Measurements from ENCODE around the gene AOPEP.

Gene AOPEP

DNA sequence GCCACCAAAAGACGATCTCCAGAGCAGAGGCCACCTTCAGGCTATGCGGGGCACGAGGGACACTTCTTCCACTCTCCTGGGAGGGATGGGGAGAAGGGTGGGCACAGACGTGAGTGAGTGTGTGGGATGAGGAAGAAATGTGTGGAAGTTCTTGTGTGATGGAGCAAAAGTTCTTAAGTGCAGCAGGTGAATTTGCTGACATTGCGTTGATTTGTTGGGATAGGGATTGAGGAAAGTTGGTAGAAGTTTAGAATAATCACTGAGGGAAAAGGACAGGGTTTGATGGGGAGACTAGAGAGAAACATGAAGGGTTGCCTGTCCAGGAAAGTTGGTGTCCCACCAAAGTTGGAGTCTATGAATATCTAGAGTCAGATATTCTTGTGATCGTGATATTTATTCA, 2.2 kb downstream of the AOPEP start:
- no peak for DNase-seq
- Histone ChIP-seq H3K9me3 (ENCODE audit: control extremely low read depth in 1 of 5, control insufficient read depth in 4 of 5, insufficient read depth in 2 of 5, low read depth in 1 of 5, low read length in 4 of 5) (no peaks in the 10 kb centered on the region), H3K4me3 (ENCODE audit: control insufficient read depth in 1 of 7, extremely low read depth in 1 of 7, insufficient read depth in 4 of 7, low read depth in 2 of 7, low read length in 6 of 7) (no peak overlapping the region), H3K27me3 (replicated peaks in 2 of 5; ENCODE audit: control insufficient read depth in 4 of 5, insufficient read depth in 5 of 5, low read length in 4 of 5) (no peaks in the 10 kb centered on the region), H3K4me1 (ENCODE audit: control extremely low read depth in 1 of 4, control insufficient read depth in 4 of 4, insufficient read depth in 4 of 4, low read length in 3 of 4) (peaks cover 5 to 17% (median 9%) of the 10 kb centered on the region in 4 experiments), H3K36me3 (ENCODE audit: control insufficient read depth in 4 of 4, insufficient read depth in 4 of 4, low read length in 3 of 4) (no peaks in the 10 kb centered on the region), H3K27ac (ENCODE audit: insufficient read depth in 1 of 2, low read depth in 1 of 2, low read length in 2 of 2, poor library complexity in 1 of 2, severe bottlenecking in 2 of 2) (no peak overlapping the region)
- 94% methylated on average over 6 of the region's 6 CpGs for WGBS (ENCODE audit: insufficient coverage)
- ChIA-PET POLR2A (no interaction called here), CTCF (no interaction called here)

DNA sequence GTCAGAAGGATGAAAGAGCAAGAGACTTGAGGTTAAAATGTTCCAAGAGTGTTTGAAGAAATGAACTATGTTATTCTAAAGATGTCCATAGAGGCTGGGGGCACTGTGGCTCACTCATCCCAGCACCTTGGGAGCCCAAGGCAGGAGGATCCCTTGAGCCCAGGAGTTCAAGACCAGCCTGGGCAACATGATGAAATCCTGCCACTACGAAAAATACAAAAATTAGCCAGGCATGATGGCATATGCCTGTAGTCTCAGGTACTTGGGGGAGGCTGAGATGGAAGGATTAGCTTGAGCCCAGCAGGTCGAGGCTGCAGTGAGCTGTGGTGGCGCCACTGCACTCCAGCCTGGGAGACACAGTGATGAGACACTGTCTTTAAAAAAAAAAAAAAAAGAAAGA, 2.7 kb downstream of the AOPEP start:
- H3K27ac ChIP-seq (ENCODE audit: insufficient read depth in 1 of 2, low read depth in 1 of 2, low read length in 2 of 2, poor library complexity in 1 of 2, severe bottlenecking in 2 of 2): no peak overlapping the region
- no peaks in the 10 kb centered on the region for H3K9me3 ChIP-seq (ENCODE audit: control extremely low read depth in 1 of 5, control insufficient read depth in 4 of 5, insufficient read depth in 2 of 5, low read depth in 1 of 5, low read length in 4 of 5)
- H3K4me1 ChIP-seq (ENCODE audit: control extremely low read depth in 1 of 4, control insufficient read depth in 4 of 4, insufficient read depth in 4 of 4, low read length in 3 of 4): peaks cover 5 to 17% (median 13%) of the 10 kb centered on the region in 4 experiments
- WGBS (ENCODE audit: insufficient coverage): 100% methylated on average over 2 of the region's 3 CpGs
- no peaks in the 10 kb centered on the region for H3K36me3 ChIP-seq (ENCODE audit: control insufficient read depth in 4 of 4, insufficient read depth in 4 of 4, low read length in 3 of 4)
- H3K4me3 ChIP-seq (ENCODE audit: control insufficient read depth in 1 of 7, extremely low read depth in 1 of 7, insufficient read depth in 4 of 7, low read depth in 2 of 7, low read length in 6 of 7): no peak overlapping the region
- DNase-seq: no peak
- ChIA-PET CTCF (no interaction called here), POLR2A (no interaction called here)
- H3K27me3 ChIP-seq (replicated peaks in 2 of 5; ENCODE audit: control insufficient read depth in 4 of 5, insufficient read depth in 5 of 5, low read length in 4 of 5): no peaks in the 10 kb centered on the region

DNA sequence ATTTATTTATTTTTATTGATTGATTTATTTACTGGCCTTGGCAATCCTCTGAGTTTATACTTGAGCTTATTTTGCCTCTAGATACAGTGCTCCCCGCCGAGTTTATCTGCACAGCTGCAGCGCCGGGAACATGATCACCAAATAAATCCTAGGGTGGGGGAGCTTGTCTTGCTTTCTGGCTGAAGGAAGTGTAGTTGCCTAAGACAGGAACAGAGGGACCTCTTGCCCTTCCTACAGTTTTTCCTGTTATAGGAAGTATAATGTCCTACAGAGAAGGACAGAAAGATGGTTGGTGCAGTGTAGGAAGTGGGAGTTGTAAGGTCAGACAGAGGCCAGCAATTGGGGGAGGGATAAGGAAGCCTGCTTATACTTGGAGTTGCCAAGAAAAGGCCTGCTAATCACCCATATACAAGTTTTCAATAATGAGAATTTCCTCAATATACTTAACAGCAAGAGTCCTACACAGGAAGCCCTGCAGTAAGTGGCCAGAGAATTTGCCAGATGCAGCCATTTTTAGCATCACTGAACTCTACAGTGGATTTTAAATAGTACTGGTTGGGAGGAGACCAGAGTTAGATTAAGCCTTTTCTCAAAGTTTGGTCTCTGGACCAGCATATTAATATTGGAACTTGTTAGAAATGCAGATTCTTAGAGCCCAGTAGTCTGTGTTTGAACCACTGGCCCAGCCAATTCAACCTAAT, 7.7 kb downstream of the AOPEP start:
- Histone ChIP-seq H3K27me3 (replicated peaks in 2 of 5; ENCODE audit: control insufficient read depth in 4 of 5, insufficient read depth in 5 of 5, low read length in 4 of 5) (no peaks in the 10 kb centered on the region), H3K4me1 (ENCODE audit: control extremely low read depth in 1 of 4, control insufficient read depth in 4 of 4, insufficient read depth in 4 of 4, low read length in 3 of 4) (peaks cover 0 to 6% (median 2%) of the 10 kb centered on the region in 4 experiments), H3K36me3 (ENCODE audit: control insufficient read depth in 4 of 4, insufficient read depth in 4 of 4, low read length in 3 of 4) (peaks cover 0 to 2% (median under 1%) of the 10 kb centered on the region in 4 experiments), H3K9me3 (ENCODE audit: control extremely low read depth in 1 of 5, control insufficient read depth in 4 of 5, insufficient read depth in 2 of 5, low read depth in 1 of 5, low read length in 4 of 5) (no peaks in the 10 kb centered on the region), H3K4me3 (ENCODE audit: control insufficient read depth in 1 of 7, extremely low read depth in 1 of 7, insufficient read depth in 4 of 7, low read depth in 2 of 7, low read length in 6 of 7) (no peak overlapping the region), H3K27ac (ENCODE audit: insufficient read depth in 1 of 2, low read depth in 1 of 2, low read length in 2 of 2, poor library complexity in 1 of 2, severe bottlenecking in 2 of 2) (no peak overlapping the region)
- ChIA-PET POLR2A (no interaction called here), CTCF (interaction anchor here (0.8 kb wide), 1 partner anchor 398 kb away, joined by 3 read pairs; no protein-coding TSS in a partner anchor)
- no CpG with 5 or more reads among the region's 4 CpGs for WGBS (ENCODE audit: insufficient coverage)
- no peak for DNase-seq

DNA sequence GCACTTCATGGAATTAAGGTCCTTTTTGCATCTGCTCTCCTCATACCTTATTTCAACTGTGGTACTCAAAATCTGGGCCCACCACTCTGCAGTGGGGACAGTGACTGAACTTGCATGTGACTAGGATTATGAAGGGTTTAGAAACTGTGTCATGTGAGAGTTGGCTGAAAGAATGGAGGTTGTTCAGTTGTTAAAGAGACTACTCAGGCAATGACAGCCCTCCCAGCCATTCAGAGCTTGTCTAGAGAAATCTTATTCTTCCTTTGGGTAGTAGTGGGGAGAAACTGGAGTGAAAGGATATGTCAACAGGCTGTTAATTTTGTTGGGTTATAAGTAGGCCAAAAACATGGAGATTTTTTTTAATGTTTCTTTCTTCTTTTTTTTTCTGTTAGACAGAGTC, 10.3 kb downstream of the AOPEP start:
- H3K27me3 ChIP-seq (replicated peaks in 2 of 5; ENCODE audit: control insufficient read depth in 4 of 5, insufficient read depth in 5 of 5, low read length in 4 of 5): no peaks in the 10 kb centered on the region
- DNase-seq: no peak
- ChIA-PET POLR2A (no interaction called here), CTCF (no interaction called here)
- H3K4me3 ChIP-seq (ENCODE audit: control insufficient read depth in 1 of 7, extremely low read depth in 1 of 7, insufficient read depth in 4 of 7, low read depth in 2 of 7, low read length in 6 of 7): no peak overlapping the region
- peaks cover 0 to 2% (median under 1%) of the 10 kb centered on the region in 4 experiments for H3K36me3 ChIP-seq (ENCODE audit: control insufficient read depth in 4 of 4, insufficient read depth in 4 of 4, low read length in 3 of 4)
- H3K27ac ChIP-seq (ENCODE audit: insufficient read depth in 1 of 2, low read depth in 1 of 2, low read length in 2 of 2, poor library complexity in 1 of 2, severe bottlenecking in 2 of 2): no peak overlapping the region
- H3K9me3 ChIP-seq (ENCODE audit: control extremely low read depth in 1 of 5, control insufficient read depth in 4 of 5, insufficient read depth in 2 of 5, low read depth in 1 of 5, low read length in 4 of 5): no peaks in the 10 kb centered on the region
- peaks cover 0 to 8% (median 2%) of the 10 kb centered on the region in 4 experiments for H3K4me1 ChIP-seq (ENCODE audit: control extremely low read depth in 1 of 4, control insufficient read depth in 4 of 4, insufficient read depth in 4 of 4, low read length in 3 of 4)

DNA sequence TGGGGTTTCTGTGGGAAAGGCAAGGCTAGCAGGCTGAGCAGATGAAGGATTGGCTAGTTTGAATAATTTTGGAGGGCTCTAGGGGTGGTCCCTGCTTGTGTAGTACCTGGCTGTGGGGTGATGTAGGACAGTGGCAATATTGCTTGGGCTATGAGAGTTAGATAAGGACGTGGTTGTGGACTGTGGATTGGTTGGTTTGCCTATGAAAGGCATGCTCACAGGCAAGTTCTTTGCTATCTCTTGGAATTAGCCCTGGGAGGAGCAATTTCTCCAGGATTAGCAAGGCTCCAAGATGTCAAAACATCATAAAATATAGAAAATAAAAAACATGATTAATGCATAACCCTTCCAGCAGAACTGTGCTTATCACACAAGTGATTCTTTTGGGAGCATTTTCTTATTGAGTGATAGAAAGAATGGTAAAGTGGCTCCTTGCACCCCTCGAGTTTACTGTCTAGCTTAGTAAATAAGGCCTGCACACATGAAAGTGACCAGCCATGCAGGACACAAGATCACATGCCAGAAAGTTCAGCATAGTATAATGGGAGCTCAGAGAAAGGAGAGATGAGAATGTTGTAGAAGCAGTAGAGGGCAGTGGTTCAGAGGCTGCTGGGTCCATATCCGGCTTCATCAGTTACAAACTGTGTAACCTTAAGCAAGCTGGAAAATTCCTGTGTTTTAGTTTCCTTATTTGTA, 13.8 kb downstream of the AOPEP start:
- Histone ChIP-seq H3K27me3 (replicated peaks in 2 of 5; ENCODE audit: control insufficient read depth in 4 of 5, insufficient read depth in 5 of 5, low read length in 4 of 5) (no peaks in the 10 kb centered on the region), H3K9me3 (ENCODE audit: control extremely low read depth in 1 of 5, control insufficient read depth in 4 of 5, insufficient read depth in 2 of 5, low read depth in 1 of 5, low read length in 4 of 5) (no peaks in the 10 kb centered on the region), H3K36me3 (ENCODE audit: control insufficient read depth in 4 of 4, insufficient read depth in 4 of 4, low read length in 3 of 4) (peaks cover 0 to 2% (median under 1%) of the 10 kb centered on the region in 4 experiments), H3K27ac (ENCODE audit: insufficient read depth in 1 of 2, low read depth in 1 of 2, low read length in 2 of 2, poor library complexity in 1 of 2, severe bottlenecking in 2 of 2) (no peak overlapping the region), H3K4me1 (ENCODE audit: control extremely low read depth in 1 of 4, control insufficient read depth in 4 of 4, insufficient read depth in 4 of 4, low read length in 3 of 4) (peaks cover 0 to 3% (median 0%) of the 10 kb centered on the region in 4 experiments), H3K4me3 (ENCODE audit: control insufficient read depth in 1 of 7, extremely low read depth in 1 of 7, insufficient read depth in 4 of 7, low read depth in 2 of 7, low read length in 6 of 7) (no peak overlapping the region)
- ChIA-PET CTCF (interaction anchor here (1.7 kb wide), 1 partner anchor 63 kb away, joined by 3 read pairs; no protein-coding TSS in a partner anchor), POLR2A (no interaction called here)
- DNase-seq: no peak
- no CpG with 5 or more reads among the region's 3 CpGs for WGBS (ENCODE audit: insufficient coverage)

DNA sequence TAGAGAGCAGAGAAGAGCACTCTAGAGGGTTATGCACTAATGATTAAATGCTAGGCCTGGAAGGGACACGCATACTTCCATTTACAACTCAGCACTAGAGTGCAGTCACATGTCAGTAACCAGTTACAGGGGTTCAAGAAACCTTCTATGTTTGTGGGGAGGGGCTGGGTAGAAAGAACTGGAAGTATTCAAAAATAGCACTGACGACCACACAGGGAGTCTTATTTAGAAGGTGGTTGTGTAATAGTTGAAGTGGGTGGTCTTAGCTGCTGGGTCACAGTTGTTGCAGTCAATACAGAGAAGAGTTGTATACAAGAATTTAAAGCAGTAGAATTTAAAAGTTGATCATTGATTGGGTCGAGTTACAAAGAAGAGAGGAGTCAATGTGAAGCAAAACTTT, 15.4 kb downstream of the AOPEP start:
- peaks cover 0 to 5% (median 3%) of the 10 kb centered on the region in 4 experiments for H3K36me3 ChIP-seq (ENCODE audit: control insufficient read depth in 4 of 4, insufficient read depth in 4 of 4, low read length in 3 of 4)
- H3K27ac ChIP-seq (ENCODE audit: insufficient read depth in 1 of 2, low read depth in 1 of 2, low read length in 2 of 2, poor library complexity in 1 of 2, severe bottlenecking in 2 of 2): no peak overlapping the region
- WGBS (ENCODE audit: insufficient coverage): 93% methylated on average over 2 of the region's 3 CpGs
- no peak for DNase-seq
- CTCF ChIA-PET: no interaction called here
- no peaks in the 10 kb centered on the region for H3K27me3 ChIP-seq (replicated peaks in 2 of 5; ENCODE audit: control insufficient read depth in 4 of 5, insufficient read depth in 5 of 5, low read length in 4 of 5)
- peaks cover 0 to 3% (median 0%) of the 10 kb centered on the region in 4 experiments for H3K4me1 ChIP-seq (ENCODE audit: control extremely low read depth in 1 of 4, control insufficient read depth in 4 of 4, insufficient read depth in 4 of 4, low read length in 3 of 4)
- POLR2A ChIA-PET: interaction anchor here (0.6 kb wide), 1 partner anchor 1559 kb away, joined by 4 read pairs; no protein-coding TSS in a partner anchor
- H3K9me3 ChIP-seq (ENCODE audit: control extremely low read depth in 1 of 5, control insufficient read depth in 4 of 5, insufficient read depth in 2 of 5, low read depth in 1 of 5, low read length in 4 of 5): no peaks in the 10 kb centered on the region
- no peak overlapping the region for H3K4me3 ChIP-seq (ENCODE audit: control insufficient read depth in 1 of 7, extremely low read depth in 1 of 7, insufficient read depth in 4 of 7, low read depth in 2 of 7, low read length in 6 of 7)
